Spleen (tissue), 11 donors: Measurements from ENCODE around the gene TOP1. TPM values are rescaled to one million over a fixed set of nuclear protein-coding genes. Genes with fewer than 3 reads are reported as not detected.

ENCODE experiments used
- DNase-seq: peaks from one replicate; pipeline ENCODE4 v3.0.0-alpha.2; 2020
- H3K27ac ChIP-seq, 8 donors: fragments of 200-600 bp; sonication (generic) in 7 of 8; 1 replicate in 4 of 8; 2 replicates in 4 of 8; pipeline versions ENCODE4 v1.5.0 to v1.8.0; 2016 to 2021; ENCODE audit warnings: inconsistent platforms in 4 of 8, mild to moderate bottlenecking in 4 of 8, moderate library complexity in 1 of 8
- H3K27me3 ChIP-seq, 7 donors: fragments of 200-600 bp; sonication (generic) in 6 of 7; replicated peaks in 1 of 7; 1 replicate in 4 of 7; 2 replicates in 3 of 7; pipeline versions ENCODE4 v1.5.0 to v1.8.0; 2016 to 2021; ENCODE audit warnings: inconsistent platforms in 3 of 7, mild to moderate bottlenecking in 1 of 7
- H3K36me3 ChIP-seq, 6 donors: fragments of 200-600 bp; sonication (generic) in 5 of 6; 1 replicate in 4 of 6; 2 replicates in 2 of 6; pipeline versions ENCODE4 v1.5.0 to v1.8.0; 2016 to 2021; ENCODE audit warnings: inconsistent platforms in 2 of 6
- H3K4me1 ChIP-seq, 6 donors: fragments of 200-600 bp; sonication (generic) in 5 of 6; 1 replicate in 3 of 6; 2 replicates in 3 of 6; pipeline versions ENCODE4 v1.5.0 to v1.8.0; 2016 to 2021; ENCODE audit warnings: inconsistent platforms in 3 of 6
- H3K4me3 ChIP-seq, 8 donors: fragments of 200-600 bp; sonication (generic) in 7 of 8; 1 replicate in 4 of 8; 2 replicates in 4 of 8; pipeline versions ENCODE4 v1.5.0 to v1.8.0; 2016 to 2021; ENCODE audit warnings: inconsistent platforms in 4 of 8, mild to moderate bottlenecking in 4 of 8, moderate library complexity in 2 of 8
- H3K9me3 ChIP-seq, 8 donors: fragments of 200-600 bp; sonication (generic) in 7 of 8; 1 replicate in 4 of 8; 2 replicates in 4 of 8; pipeline versions ENCODE4 v1.5.0 to v1.8.0; 2016 to 2021; ENCODE audit warnings: inconsistent platforms in 4 of 8
- CTCF ChIP-seq, 11 experiments: fragments of 200-600 bp in 7 of 11; fragments of 450-650 bp in 4 of 11; sonication (generic) in 4 of 11; IDR thresholded peaks in 8 of 11; conservative IDR thresholded peaks in 3 of 11; 1 replicate in 7 of 11; 2 replicates in 4 of 11; pipeline versions ENCODE4 v1.4.0 to v1.8.0; 2016 to 2021; ENCODE audit warnings: antibody characterized with exemption in 11 of 11, inconsistent platforms in 4 of 11, mild to moderate bottlenecking in 1 of 11
- POLR2A ChIP-seq, 3 donors: fragments of 450-650 bp; IDR thresholded peaks; one replicate each; pipeline ENCODE4 v1.5.1; 2017; ENCODE audit warnings: antibody characterized with exemption in 3 of 3, mild to moderate bottlenecking in 1 of 3
- POLR2AphosphoS5 ChIP-seq, 3 donors: sonication (generic); formaldehyde crosslinking; IDR thresholded peaks; one replicate each; pipeline ENCODE4 v1.5.1; 2017; ENCODE audit warnings: antibody characterized with exemption in 3 of 3
- WGBS, 5 donors: extraction: QIAGEN DNeasy Blood & Tissue Kit in 3 of 5; methylation state at CpG; one replicate each; pipeline versions ENCODE4 v1.1.5 to v1.1.7; 2013 to 2018; 5-methylcytosine and 5-hydroxymethylcytosine counted together
- intact Hi-C: fragments of 100-400 bp; cut with DNase I; formaldehyde crosslinking; loops from one replicate; pipeline ENCODE4 v1.15.0; 2023; ENCODE audit warnings: low total_unique reads
- polyA plus RNA-seq, 3 donors: library from polyadenylated mRNA; stranded (reverse); fragments of 200-250 nt; gene quantifications; one replicate each; pipeline ENCODE4 v1.2.1, GENCODE V29; 2013
- total RNA-seq, 7 donors: library from RNA; depleted of rRNA in 3 of 7; stranded (reverse); fragments of >200 nt in 3 of 7; fragmentation: NEBNext Ultra II Directional in 4 of 7; extraction: Animal tissue kit (Norgen Biotek cat#: 25700) in 4 of 7; gene quantifications; one replicate each; pipeline versions ENCODE4 v1.1.0 to v1.2.1, GENCODE V29; 2016 to 2021
- donor health status: healthy with polysubstance abuse.
- donor health status: DM: no; HTN: no; CAD: no; lungs with moderate emphysema.
- donor health status: DM: no; HTN: no; CAD: no.
- donor health status: Bipolar disorder and iron deficiency.
- donor health status: healthy.
- donor health status: DM: no; HTN: no; CAD: no.
- donor health status: DM: yes; HTN: yes; CAD: no.

Gene TOP1
- total and polyA plus RNA-seq, 10 donors = 20.7 to 74.6 (median 44.8) TPM

- TF ChIP-seq CTCF (IDR thresholded peaks at IDR 0.05 in 8 of 11, conservative IDR thresholded peaks at IDR 0.05 in 3 of 11) (no peak), POLR2A (IDR thresholded peaks at IDR 0.05) (no peak), POLR2AphosphoS5 (IDR thresholded peaks at IDR 0.05) (no peak)
- Histone ChIP-seq H3K36me3 (peaks cover 0 to 6% (median 0%) of the 10 kb centered on the region in 6 donors), H3K9me3 (no peaks in the 10 kb centered on the region), H3K27me3 (no peaks in the 10 kb centered on the region), H3K4me1 (peaks cover 38 to 100% (median 69%) of the 10 kb centered on the region in 6 donors), H3K27ac (no peak overlapping the region), H3K4me3 (no peak overlapping the region)
- no peak for DNase-seq
- WGBS, 5 donors = 87 to 97% (median 92%) methylated on average over 3 of the region's 3 CpGs
- intact Hi-C loops = no loop called here
Measured at GRCh38 chr20:41035207-41035606, 6.6 kb downstream of the TOP1 start.

- 67 to 82% (median 76%) methylated on average over 2 of the region's 2 CpGs for WGBS, 5 donors
- H3K27me3 ChIP-seq = no peaks in the 10 kb centered on the region
- TF ChIP-seq POLR2A (IDR thresholded peaks at IDR 0.05) (no peak), CTCF (IDR thresholded peaks at IDR 0.05 in 8 of 11, conservative IDR thresholded peaks at IDR 0.05 in 3 of 11) (no peak), POLR2AphosphoS5 (IDR thresholded peaks at IDR 0.05) (no peak)
- H3K27ac ChIP-seq = no peak overlapping the region
- H3K4me1 ChIP-seq = peaks cover 35 to 100% (median 65%) of the 10 kb centered on the region in 6 donors
- H3K4me3 ChIP-seq = no peak overlapping the region
- H3K9me3 ChIP-seq = no peaks in the 10 kb centered on the region
- H3K36me3 ChIP-seq = peaks cover 0 to 6% (median 0%) of the 10 kb centered on the region in 6 donors
- no peak for DNase-seq
- intact Hi-C loops = no loop called here
Measured at GRCh38 chr20:41037179-41037578, 8.6 kb downstream of the TOP1 start.

- Histone ChIP-seq H3K9me3 (no peaks in the 10 kb centered on the region), H3K27me3 (no peaks in the 10 kb centered on the region), H3K4me1 (peaks cover 27 to 100% (median 59%) of the 10 kb centered on the region in 6 donors), H3K27ac (no peak overlapping the region), H3K4me3 (no peak overlapping the region), H3K36me3 (peaks cover 0 to 6% (median 0%) of the 10 kb centered on the region in 6 donors)
- intact Hi-C loops = no loop called here
- WGBS, 5 donors = 90 to 97% (median 95%) methylated on average over 4 of the region's 4 CpGs
- TF ChIP-seq CTCF (IDR thresholded peaks at IDR 0.05 in 8 of 11, conservative IDR thresholded peaks at IDR 0.05 in 3 of 11) (no peak), POLR2A (IDR thresholded peaks at IDR 0.05) (no peak), POLR2AphosphoS5 (IDR thresholded peaks at IDR 0.05) (no peak)
- no peak for DNase-seq
Measured at GRCh38 chr20:41038149-41038877, 9.7 kb downstream of the TOP1 start.

GRCh38 chr20:41038878-41039404, 10.3 kb downstream of the TOP1 start:
- Histone ChIP-seq H3K36me3 (peaks cover 0 to 6% (median 0%) of the 10 kb centered on the region in 6 donors), H3K4me3 (no peak overlapping the region), H3K27me3 (no peaks in the 10 kb centered on the region), H3K9me3 (no peaks in the 10 kb centered on the region), H3K27ac (no peak overlapping the region), H3K4me1 (peaks cover 21 to 100% (median 55%) of the 10 kb centered on the region in 6 donors)
- intact Hi-C loops = no loop called here
- no peak for DNase-seq
- 81 to 87% (median 85%) methylated on average over 7 of the region's 7 CpGs for WGBS, 5 donors
- no peak for TF ChIP-seq CTCF (IDR thresholded peaks at IDR 0.05 in 8 of 11, conservative IDR thresholded peaks at IDR 0.05 in 3 of 11)
- no peak for TF ChIP-seq POLR2AphosphoS5 (IDR thresholded peaks at IDR 0.05)
- no peak for TF ChIP-seq POLR2A (IDR thresholded peaks at IDR 0.05)
